T-helper 17 cell (primary cell): ENCODE measurements around the gene GNAT1. TPM values are rescaled to one million over a fixed set of nuclear protein-coding genes. Genes with fewer than 3 reads are reported as not detected.

Source experiments
- ATAC-seq: fragments of 150-1000 bp; cut with Tn5 transposase; 2 replicates; pipeline ENCODE4 v1.10.0; 2021; ENCODE audit warnings: mild to moderate bottlenecking, moderate library complexity
- DNase-seq, 3 donors: peaks; one replicate each; pipeline versions ENCODE4 v3.0.0 to v3.0.0-alpha.2; 2020 to 2021
- H3K9me3 ChIP-seq: one replicate; pipeline ENCODE4 v1.7.0; 2013; ENCODE audit warnings: low read length, mild to moderate bottlenecking; ENCODE audit not compliant: control insufficient read depth, poor library complexity, severe bottlenecking
- H3K27ac Mint-ChIP-seq: one replicate; pipeline ENCODE4 v1.8.0; 2022; ENCODE audit warnings: mild to moderate bottlenecking, moderate library complexity, mixed read lengths
- H3K27me3 Mint-ChIP-seq: one replicate; pipeline ENCODE4 v1.8.0; 2022; ENCODE audit warnings: mixed read lengths
- H3K36me3 Mint-ChIP-seq: one replicate; pipeline ENCODE4 v1.8.0; 2022; ENCODE audit warnings: low read depth, mixed read lengths
- H3K4me1 Mint-ChIP-seq: one replicate; pipeline ENCODE4 v1.8.0; 2022; ENCODE audit warnings: mild to moderate bottlenecking, mixed read lengths
- H3K4me3 Mint-ChIP-seq: one replicate; pipeline ENCODE4 v1.8.0; 2022; ENCODE audit warnings: mild to moderate bottlenecking, moderate library complexity, mixed read lengths
- total RNA-seq, 4 donors: library from RNA in 2 of 4; stranded (reverse) in 2 of 4; gene quantifications; one replicate each; pipeline ENCODE4 v1.2.3 and lab custom pipeline; 2022 to 2026

Gene GNAT1
- total RNA-seq, 2 donors from 2014 or later = 0.10 TPM; not detected in 1

DNA sequence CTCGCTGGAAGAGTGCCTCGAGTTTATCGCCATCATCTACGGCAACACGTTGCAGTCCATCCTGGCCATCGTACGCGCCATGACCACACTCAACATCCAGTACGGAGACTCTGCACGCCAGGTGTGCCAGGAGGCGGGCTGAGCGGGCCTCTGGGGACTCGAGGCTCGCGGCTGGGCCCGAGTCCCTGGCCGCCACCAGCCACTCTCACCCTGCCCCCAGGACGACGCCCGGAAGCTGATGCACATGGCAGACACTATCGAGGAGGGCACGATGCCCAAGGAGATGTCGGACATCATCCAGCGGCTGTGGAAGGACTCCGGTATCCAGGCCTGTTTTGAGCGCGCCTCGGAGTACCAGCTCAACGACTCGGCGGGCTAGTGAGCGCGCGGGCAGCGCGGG lies 1.9 kb downstream of the GNAT1 start:
- H3K36me3 Mint-ChIP-seq = no peaks in the 10 kb centered on the region
- H3K4me3 Mint-ChIP-seq = peak overlapping the region; percentile 49
- peaks cover 5% of the 10 kb centered on the region for H3K27me3 Mint-ChIP-seq
- DNase-seq = no peak
- no peak for ATAC-seq
- H3K4me1 Mint-ChIP-seq = peaks cover 9% of the 10 kb centered on the region
- H3K9me3 ChIP-seq = no peaks in the 10 kb centered on the region
- no peak overlapping the region for H3K27ac Mint-ChIP-seq

DNA sequence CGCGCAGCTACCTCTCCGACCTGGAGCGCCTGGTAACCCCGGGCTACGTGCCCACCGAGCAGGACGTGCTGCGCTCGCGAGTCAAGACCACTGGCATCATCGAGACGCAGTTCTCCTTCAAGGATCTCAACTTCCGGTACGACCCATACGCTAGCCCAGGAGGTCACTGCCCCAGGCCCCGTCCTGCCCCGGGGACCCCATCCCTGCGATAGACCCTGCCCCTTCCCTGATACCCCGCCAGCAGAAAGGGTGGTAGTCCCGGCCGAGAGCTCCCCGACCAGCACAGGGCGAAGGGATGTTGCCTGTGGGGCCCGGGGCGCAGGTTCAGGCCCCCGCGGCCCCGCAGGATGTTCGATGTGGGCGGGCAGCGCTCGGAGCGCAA lies 2.3 kb downstream of the GNAT1 start:
- Mint-ChIP-seq H3K36me3 (no peaks in the 10 kb centered on the region), H3K27me3 (peaks cover 5% of the 10 kb centered on the region), H3K4me3 (peak overlapping the region; percentile 47), H3K27ac (no peak overlapping the region), H3K4me1 (peaks cover 9% of the 10 kb centered on the region)
- H3K9me3 ChIP-seq = no peaks in the 10 kb centered on the region
- ATAC-seq (no peak), DNase-seq (no peak)

DNA sequence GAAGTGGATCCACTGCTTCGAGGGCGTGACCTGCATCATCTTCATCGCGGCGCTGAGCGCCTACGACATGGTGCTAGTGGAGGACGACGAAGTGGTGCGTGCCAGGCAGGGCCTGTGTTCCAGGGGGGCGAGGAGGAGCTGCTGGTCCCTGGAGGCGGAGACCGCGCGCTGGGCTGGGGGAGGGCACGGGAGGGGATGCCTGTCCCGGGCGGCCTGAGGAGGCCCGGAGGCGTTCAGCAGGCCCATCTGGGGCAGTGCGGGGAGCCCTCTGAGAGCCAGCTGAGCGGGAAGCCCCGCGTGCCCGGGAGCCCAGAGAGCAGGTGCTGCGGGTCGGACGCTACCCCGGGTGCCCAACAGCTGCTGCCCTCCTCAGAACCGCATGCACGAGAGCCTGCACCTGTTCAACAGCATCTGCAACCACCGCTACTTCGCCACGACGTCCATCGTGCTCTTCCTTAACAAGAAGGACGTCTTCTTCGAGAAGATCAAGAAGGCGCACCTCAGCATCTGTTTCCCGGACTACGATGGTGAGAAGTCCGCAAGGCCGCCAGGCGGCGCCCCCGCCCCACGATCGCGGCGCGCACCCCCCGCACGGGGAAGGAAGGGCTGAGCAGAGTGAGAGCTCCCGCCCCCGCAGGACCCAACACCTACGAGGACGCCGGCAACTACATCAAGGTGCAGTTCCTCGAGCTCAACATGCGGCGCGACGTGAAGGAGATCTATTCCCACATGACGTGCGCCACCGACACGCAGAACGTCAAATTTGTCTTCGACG lies 2.9 kb downstream of the GNAT1 start:
- Mint-ChIP-seq H3K4me1 (peaks cover 9% of the 10 kb centered on the region), H3K36me3 (no peaks in the 10 kb centered on the region), H3K27me3 (peaks cover 5% of the 10 kb centered on the region), H3K27ac (no peak overlapping the region), H3K4me3 (peak overlapping the region; percentile 69)
- DNase-seq (peak; percentile 75 to 84 (median 77)), ATAC-seq (peak; percentile 87)
- H3K9me3 ChIP-seq = no peaks in the 10 kb centered on the region

DNA sequence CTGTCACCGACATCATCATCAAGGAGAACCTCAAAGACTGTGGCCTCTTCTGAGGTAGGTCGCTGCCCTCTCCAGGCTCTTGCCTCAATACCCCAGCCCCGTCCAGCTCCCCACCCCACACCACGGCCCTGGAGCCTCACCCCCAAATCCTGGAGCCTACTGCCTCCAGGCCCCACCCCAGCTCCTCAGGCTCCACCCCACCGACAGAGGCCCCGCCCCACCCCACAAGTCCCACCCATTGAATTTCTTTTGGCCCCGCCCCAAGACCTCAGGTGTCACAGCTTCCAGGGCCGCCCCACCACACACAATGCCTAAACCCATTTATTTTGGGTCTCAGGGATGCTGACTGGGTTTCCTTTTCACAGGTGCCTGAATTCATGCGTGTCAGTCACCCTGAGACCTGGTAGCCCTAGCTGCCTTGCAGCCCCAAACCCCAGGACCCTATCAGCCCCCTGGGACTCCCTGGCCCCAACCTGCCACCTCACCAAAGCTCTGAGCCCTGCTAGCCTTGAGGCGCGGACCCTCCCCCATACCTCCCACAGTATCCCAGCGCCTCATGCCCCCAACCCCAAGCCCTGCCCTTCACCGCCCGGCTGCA lies 3.6 kb downstream of the GNAT1 start:
- DNase-seq (peak in 2 of 3 donors; percentile 46 to 48), ATAC-seq (peak; percentile 77)
- H3K27ac Mint-ChIP-seq = peak overlapping the region; percentile 39
- H3K9me3 ChIP-seq = no peaks in the 10 kb centered on the region
- peaks cover 9% of the 10 kb centered on the region for H3K4me1 Mint-ChIP-seq
- H3K27me3 Mint-ChIP-seq = peaks cover 5% of the 10 kb centered on the region
- H3K4me3 Mint-ChIP-seq = peak overlapping the region; percentile 69
- H3K36me3 Mint-ChIP-seq = no peaks in the 10 kb centered on the region

DNA sequence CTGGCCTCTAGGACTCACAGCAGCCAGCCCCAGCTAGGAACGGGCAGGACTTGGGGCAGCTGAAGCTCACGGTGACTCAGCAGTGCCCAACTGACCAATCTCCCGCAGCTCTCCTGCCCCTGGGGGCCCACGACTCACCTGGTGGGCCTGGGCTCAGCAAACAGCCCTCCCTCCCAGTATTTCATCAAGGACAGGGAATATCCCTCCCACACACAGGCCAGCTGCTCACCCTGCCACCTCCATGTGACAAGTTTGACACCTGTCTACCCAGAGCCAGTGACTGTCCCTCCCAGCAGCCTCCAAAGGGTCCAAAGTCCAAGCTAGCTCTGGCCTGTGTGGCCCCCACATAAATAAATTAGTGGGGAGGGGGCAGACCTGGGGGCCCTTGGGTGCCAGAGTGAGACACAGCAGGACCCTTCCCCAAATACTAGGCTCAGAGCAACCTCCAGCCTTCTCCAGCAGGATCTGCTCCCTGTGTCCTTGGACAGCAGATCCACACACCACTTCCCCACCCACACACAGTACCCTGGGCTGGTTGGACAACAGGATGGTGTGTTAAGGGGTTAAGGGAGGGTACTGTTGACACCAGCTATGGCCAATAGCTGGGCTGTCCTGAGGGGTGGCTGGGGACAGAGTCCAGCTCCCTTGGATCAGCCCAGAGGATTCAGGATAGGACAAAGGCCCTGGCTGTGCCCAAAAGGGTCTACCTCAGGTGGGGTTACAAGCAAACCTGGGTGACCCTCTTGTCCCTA lies 4.3 kb downstream of the GNAT1 start:
- peaks cover 6% of the 10 kb centered on the region for H3K27me3 Mint-ChIP-seq
- H3K27ac Mint-ChIP-seq = peak overlapping the region; percentile 39
- H3K9me3 ChIP-seq = no peaks in the 10 kb centered on the region
- H3K4me3 Mint-ChIP-seq = peak overlapping the region; percentile 19
- H3K4me1 Mint-ChIP-seq = peaks cover 9% of the 10 kb centered on the region
- DNase-seq (no peak), ATAC-seq (no peak)
- no peaks in the 10 kb centered on the region for H3K36me3 Mint-ChIP-seq

DNA sequence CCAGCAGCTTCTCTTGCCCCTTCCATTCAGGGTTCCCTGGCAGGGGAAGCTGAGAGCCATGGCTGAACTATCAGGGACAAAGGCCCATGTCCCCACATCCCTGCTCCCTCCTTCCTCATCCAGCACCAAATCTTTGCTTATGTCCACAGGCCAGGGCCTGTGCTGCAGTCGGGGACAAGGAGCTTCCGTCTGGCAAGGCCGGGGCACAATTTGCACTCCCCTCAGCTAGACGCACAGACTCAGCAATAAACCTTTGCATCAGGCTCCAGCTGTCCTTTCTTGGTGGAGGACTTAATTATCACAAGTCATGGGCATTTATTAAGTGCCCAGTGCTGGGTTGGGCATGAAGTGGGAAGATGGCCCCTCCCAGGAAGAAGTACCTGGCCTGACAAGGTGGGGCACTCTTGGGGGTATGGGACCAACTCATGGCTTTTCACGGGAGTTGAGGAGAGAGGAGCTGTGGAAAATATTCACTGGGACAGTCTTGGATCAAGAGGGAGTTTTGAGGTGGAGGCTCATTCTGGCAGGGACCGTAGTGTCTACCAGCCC lies 4.9 kb downstream of the GNAT1 start:
- no peak for ATAC-seq
- H3K27ac Mint-ChIP-seq = no peak overlapping the region
- H3K27me3 Mint-ChIP-seq = peaks cover 13% of the 10 kb centered on the region
- H3K9me3 ChIP-seq = no peaks in the 10 kb centered on the region
- DNase-seq = no peak
- no peak overlapping the region for H3K4me3 Mint-ChIP-seq
- peaks cover 9% of the 10 kb centered on the region for H3K4me1 Mint-ChIP-seq
- H3K36me3 Mint-ChIP-seq = no peaks in the 10 kb centered on the region

DNA sequence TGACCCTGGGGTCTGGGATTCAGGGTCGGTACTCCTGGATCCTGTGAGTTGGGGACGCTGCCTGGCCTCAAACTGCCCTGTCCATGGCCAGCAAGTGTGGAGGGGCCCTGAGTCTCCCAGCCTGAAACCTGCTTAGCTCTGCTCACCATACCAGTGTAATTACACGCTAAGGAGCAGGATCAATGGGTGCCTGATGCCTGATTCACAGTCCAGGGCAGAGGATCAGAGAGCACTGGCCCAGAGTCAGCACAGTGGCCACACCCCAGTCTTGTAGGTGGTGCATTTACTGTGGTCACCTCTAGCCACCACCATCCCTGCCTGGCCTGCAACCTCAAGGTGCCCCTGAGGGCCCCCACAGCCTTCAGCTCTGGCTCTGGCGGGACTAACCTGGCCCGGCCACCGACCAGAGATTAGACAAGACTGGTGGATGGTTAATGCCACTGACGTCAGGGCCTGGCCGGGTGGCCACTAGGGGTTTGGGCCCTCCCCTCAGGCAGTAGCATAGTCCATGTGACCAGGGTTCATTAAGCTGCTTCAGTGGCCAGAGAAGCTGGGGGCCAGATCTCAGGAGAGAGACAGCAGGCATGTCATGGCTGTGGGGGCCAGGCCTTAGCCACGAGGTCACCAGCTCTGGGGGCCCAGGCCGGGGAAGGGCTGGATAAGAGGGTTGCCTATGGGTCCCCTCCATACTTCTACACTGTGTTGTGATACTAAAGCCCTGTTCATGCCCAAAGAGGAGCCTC lies 10.3 kb downstream of the GNAT1 start:
- Mint-ChIP-seq H3K4me1 (peaks cover 3% of the 10 kb centered on the region), H3K4me3 (no peak overlapping the region), H3K27me3 (peaks cover 36% of the 10 kb centered on the region), H3K27ac (no peak overlapping the region), H3K36me3 (peaks cover 2% of the 10 kb centered on the region)
- ATAC-seq (no peak), DNase-seq (no peak)
- no peaks in the 10 kb centered on the region for H3K9me3 ChIP-seq

DNA sequence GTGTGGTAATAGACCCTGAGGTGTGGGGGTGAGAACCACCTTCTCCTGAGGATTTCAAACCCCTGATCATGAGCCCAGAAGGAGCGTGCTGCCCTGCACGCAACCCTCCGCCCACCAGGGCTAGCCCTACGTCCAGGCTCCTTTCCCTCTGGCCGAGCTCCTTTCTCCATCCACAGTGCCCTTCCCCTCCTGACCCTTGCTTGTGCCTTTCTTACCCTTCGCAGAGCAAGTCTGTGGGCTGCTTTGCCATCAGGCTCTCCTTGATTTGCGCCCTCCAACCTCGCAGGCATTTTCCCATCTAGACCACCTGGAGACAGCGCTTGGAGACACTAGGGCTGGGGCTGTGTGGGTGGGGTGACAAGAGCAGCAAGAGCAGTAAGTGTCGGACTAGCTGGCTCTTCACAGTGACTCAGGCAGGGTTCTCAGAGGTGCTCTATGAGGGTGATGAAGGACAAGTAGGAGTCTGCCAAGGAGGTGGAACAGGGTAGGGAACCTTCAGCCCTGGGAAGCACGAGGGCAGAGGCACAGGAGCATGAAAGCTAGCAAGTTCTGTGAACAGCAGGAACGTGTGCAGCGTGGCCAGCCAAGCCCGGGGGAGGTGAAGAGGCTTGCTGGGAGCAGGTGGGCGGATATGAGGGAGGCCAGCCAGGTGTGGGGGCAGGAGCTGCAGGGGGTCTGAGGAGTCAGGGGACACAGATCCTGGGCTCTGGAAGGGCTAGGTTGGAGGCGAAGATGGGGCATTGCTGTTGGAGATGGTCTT lies 11.1 kb downstream of the GNAT1 start:
- ATAC-seq = no peak
- H3K4me1 Mint-ChIP-seq = peaks cover 3% of the 10 kb centered on the region
- H3K9me3 ChIP-seq = no peaks in the 10 kb centered on the region
- H3K4me3 Mint-ChIP-seq = peak overlapping the region; percentile 19
- peaks cover 2% of the 10 kb centered on the region for H3K36me3 Mint-ChIP-seq
- H3K27me3 Mint-ChIP-seq = peaks cover 39% of the 10 kb centered on the region
- no peak for DNase-seq
- H3K27ac Mint-ChIP-seq = no peak overlapping the region

DNA sequence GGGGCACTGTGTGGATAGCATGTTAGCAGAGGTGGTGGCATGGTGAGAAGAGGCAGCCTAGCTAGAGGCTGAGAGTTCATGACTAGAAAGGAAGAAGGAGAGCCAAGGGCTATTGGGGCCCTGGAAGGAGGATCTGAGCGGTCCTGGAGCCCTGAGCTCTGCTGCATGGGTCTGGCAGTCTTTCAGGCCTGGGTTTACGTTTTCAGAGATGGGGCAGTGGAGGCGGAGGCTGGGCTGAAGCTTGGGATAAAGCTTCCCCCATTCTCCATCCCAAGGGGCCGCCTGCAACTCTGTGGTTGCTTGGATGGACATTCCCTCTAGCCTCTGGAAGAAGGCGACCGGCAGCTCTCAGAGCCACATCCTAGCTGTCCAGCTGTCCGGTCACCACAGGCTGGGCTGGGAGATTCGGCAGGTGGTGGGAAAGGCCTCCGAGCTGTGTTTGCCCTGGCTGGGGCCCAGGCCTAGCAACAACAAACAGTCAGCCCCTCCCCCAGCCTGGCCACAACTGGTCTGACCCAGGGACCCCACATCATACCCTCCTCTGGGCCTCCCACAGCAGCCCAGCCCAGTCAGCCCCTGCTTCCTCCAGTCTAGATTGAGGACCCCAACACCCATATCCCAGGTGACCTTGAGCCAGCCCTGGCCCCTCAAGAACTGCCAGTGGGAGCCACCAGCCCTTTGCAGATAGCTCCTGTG lies 11.9 kb downstream of the GNAT1 start:
- no peak for ATAC-seq
- Mint-ChIP-seq H3K27me3 (peaks cover 44% of the 10 kb centered on the region), H3K27ac (no peak overlapping the region), H3K4me1 (peaks cover 3% of the 10 kb centered on the region), H3K36me3 (peaks cover 2% of the 10 kb centered on the region), H3K4me3 (peak overlapping the region; percentile 19)
- no peaks in the 10 kb centered on the region for H3K9me3 ChIP-seq
- DNase-seq = no peak

DNA sequence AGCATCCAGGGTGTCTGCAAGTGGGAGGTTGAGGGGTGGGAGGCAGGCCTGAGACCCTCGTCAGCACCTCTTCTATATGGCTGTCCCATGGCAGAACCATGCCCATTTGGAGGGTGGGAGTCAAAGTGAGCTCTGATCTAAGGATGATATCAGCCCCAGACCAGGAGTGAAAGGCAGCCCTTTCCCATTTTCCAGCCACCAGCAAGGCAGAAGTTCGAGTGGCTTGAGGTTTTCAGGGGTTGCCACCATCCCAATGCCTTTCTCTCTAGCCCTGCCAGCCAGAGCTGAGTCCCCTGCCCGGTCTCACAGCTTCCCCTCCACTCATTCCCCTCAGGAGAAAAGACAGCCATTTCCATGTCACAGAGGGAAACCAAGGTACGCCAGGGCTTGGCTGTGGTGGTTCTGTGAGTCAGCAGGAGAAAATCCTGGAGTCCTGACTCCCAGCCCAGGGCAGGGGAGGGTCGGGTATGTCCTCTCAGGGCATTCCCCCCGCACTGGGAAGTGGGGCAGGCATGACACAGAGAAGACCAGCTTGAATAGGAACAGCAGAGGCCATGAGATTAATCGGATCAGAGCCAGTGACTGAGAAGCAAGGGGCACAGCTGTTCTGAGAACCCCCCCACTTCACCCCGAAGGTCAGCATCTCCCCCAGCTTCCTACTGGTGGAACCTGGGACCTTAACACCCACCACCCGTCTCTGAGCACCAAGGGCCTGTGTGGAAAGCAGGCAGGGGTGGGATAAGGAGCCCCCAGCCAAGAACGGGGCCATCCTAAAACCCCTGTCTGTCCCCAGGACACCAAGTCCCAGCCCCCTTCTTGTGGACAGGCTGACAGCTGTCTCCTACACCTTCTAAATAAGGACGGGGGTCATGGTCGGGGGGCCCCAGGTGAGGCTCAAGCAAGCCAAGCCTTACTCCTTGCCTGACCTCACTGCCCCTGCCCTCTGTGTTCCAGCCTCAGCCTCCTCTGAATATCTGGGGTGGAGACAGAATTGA lies 12.7 kb downstream of the GNAT1 start:
- DNase-seq (no peak), ATAC-seq (no peak)
- H3K36me3 Mint-ChIP-seq = peaks cover 5% of the 10 kb centered on the region
- no peaks in the 10 kb centered on the region for H3K9me3 ChIP-seq
- H3K27me3 Mint-ChIP-seq = peaks cover 52% of the 10 kb centered on the region
- H3K27ac Mint-ChIP-seq = no peak overlapping the region
- H3K4me3 Mint-ChIP-seq = no peak overlapping the region
- peaks cover 5% of the 10 kb centered on the region for H3K4me1 Mint-ChIP-seq

DNA sequence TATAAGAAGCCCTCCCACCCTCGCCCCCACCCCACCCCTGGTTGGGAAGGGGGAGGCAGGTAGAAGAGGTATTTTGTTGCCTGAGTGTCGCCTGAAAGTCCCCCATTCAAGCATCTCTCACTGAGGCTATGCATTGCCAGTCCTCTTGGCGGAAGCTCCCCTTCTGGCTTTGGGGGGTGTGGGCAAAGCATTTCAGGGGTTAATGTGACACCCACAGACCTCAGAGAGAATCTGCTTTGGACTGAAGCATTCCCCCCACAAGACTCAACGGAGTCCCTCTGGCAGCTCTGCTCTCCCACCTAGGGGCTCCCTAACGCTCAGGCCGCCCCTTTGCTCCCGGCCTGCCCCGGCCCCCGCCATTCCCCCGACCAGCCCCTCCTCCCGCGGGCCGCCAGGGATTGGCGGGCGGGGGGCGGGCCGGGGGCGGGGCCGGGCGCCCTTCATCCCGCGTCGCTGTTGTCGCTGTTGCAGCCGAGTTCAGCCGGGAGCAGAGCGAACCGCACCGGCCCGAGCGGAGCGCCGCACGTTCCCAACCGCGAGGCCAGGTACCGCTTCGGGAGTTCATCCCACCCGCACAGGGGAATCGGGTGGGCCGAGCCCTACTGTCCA lies 13.5 kb downstream of the GNAT1 start, which contains the start of gene SLC38A3:
SLC38A3 (plus strand) TSS at position 468 of the 609 bp plus-strand sequence. CDS start 8,929 bp downstream, outside the sequence.
- DNase-seq (peak in 1 of 3 donors; percentile 20), ATAC-seq (peak; percentile 50)
- peaks cover 5% of the 10 kb centered on the region for H3K4me1 Mint-ChIP-seq
- H3K27me3 Mint-ChIP-seq = peaks cover 52% of the 10 kb centered on the region
- peak within 1 kb of the TSS; percentile 55 for H3K4me3 Mint-ChIP-seq
- peaks cover 5% of the 10 kb centered on the region for H3K36me3 Mint-ChIP-seq
- H3K9me3 ChIP-seq = no peaks in the 10 kb centered on the region
- H3K27ac Mint-ChIP-seq = no peak within 1 kb of the TSS
